GM19395 (cell line): ENCODE data around the gene MYH10.
"Not testable (repeated sequence)": the region's sequence is repeated elsewhere in the genome, so short reads cannot be mapped to it uniquely, and the experiment has no call there.

Experiments used
- ATAC-seq: cut with Tn5 transposase; IDR thresholded peaks from one replicate; pipeline ENCODE4 v1.9.1; 2021; ENCODE audit warnings: mild to moderate bottlenecking, moderate library complexity; ENCODE audit not compliant: unreplicated experiment

The MYH10 gene

GRCh38 chr17:8630227-8630801 is at the start of gene MYH10:
MYH10 (minus strand) TSS chr17:8630725; CDS start chr17:8623246, 7,479 bp downstream.
- no peak for ATAC-seq

DNA sequence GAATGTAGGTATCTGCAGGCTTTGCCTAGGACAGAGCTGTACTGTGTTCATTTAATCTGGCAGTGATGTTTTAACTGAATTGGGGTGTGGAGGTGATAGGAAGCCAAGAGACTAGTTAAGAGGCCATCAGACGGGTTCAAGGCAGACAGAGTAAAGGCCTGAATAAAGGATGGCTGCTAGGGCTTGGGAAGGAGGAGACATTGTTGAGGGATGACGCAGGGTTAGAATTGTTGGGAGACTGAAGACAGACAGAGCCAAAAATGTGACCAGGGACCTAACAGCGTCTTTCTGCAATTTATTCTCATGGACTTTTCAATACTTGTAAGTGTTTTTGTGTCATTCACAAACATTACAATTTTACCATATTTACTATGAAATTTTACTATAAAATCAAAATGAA is 48.6 kb upstream of the MYH10 start:
- no peak for ATAC-seq

- no peak for ATAC-seq
Measured at GRCh38 chr17:8675306-8675705, 44.8 kb upstream of the MYH10 start.

DNA sequence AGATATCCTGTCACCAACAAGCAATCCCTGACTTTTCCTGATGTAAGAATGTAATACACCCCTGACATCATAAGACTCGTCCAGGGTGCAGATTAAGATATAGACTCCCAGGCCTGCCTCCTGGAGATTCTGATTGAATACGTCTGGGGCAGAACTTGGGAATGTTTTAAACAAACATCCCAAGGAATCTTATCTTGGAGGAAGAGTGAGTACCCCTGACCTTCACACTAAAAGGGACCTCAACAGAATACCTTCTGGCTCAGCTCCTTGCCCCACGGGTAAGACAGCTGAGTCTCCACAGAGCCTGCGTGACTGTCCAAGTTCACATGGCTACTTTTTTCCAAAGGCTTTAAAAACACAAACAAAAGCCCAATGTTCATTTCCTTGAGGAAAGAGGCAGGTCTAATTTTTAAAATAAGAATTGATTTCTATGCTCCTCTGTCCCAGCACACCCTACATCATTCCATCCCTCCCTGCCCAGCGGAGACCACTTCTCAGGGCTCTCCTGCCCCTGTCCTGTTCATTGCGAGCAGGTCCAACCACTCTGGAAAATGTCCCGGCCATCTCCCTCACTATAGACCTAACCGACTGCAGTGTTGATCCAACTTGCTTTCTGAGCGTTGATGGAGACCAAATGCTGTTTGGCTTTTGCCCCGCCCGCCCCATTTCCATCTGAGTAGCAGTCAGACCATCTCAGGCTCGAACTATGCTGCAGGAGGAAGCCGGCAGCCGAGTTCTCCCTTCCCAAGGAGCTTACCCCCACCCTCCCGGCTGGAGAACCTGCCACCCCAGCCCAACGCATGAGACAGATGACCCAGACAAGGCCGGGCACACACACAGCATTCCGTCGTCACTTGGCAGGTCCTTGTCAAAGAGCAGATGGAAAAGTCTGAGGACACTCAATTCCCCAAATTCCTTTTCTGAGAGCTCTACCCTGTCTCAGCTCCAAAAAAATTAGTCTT is 44.1 kb upstream of the MYH10 start:
- ATAC-seq: no peak

- no peak for ATAC-seq
Measured at GRCh38 chr17:8673612-8674011, 43.1 kb upstream of the MYH10 start.

DNA sequence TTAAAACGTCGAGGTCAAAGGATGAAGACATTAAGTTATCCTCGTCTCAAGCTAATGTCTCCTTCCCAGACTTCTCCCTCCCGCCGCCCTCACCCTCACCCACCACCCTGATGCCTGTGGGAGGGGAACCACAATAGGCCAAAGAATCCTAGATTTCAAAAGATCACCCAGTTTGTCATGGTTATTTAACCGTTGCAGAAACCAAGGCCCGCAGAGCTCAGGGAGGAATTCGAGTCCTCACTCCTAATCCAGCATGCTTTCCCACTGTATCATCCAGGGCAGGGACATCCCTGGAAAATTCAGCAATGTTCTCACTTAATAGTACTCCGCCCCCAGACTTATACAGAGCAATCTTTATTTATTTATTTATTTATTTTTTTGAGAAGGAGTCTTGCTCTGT is 41.8 kb upstream of the MYH10 start:
- no peak for ATAC-seq

- no peak for ATAC-seq
Measured at GRCh38 chr17:8670421-8670820, 39.9 kb upstream of the MYH10 start.

- no peak for ATAC-seq
Measured at GRCh38 chr17:8668176-8668740, 37.7 kb upstream of the MYH10 start.

DNA sequence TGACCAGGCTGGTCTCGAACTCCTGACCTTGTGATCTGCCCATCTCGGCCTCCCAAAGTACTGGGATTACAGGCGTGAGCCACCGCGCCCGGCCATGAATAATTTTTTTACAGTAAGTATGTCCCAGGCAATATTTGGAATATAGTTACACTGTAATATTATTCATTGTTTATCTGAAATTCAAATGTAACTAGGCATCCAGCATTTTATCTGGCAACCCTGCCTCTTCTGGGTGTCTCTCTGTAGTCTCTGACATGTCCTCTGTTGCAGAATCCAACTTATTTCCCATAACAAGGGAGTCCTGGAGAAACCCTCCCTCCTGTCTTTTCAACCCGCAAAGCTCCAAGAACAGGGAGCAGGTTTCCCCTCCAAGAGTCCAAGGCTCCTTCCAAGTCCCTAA is 36.9 kb upstream of the MYH10 start:
- no peak for ATAC-seq

- no peak for ATAC-seq
Measured at GRCh38 chr17:8665684-8666083, 35.2 kb upstream of the MYH10 start.

DNA sequence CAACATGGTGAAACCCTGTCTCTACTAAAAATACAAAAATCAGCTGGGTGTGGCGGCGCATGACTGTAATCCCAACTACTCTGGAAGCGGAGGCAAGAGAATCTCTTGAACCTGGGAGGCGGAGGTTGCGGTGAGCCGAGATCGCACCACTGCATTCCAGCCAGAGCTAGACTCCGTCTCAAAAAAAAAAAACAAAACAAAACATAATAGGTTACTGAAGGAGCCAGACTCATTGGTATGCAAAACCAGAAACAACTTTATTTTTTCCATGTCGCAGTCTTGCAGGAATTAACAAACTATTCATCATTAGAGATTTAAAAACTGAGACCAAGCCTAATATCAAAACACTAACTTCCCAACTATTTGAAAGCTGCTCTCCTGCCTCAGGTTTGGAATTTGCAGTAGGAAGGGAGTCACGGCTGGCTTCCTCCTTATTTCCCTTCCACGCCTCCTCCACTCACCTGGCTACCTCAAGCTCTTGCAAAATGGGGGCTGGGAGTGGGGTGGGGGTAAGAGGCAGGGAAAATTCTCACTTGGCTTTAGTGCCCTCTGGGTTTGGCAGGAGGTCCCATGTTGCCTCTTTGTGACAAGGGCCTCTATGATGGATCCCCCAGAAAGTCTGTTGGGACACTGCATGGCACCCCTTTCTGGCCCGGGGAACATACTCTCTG is 34.1 kb upstream of the MYH10 start:
- ATAC-seq: no peak

- no peak for ATAC-seq
Measured at GRCh38 chr17:8662973-8663372, 32.4 kb upstream of the MYH10 start.

GRCh38 chr17:8662076-8662831 is 31.7 kb upstream of the MYH10 start:
- no peak for ATAC-seq

- ATAC-seq: not testable (repeated sequence)
Measured at GRCh38 chr17:8660709-8661108, 30.2 kb upstream of the MYH10 start.

DNA sequence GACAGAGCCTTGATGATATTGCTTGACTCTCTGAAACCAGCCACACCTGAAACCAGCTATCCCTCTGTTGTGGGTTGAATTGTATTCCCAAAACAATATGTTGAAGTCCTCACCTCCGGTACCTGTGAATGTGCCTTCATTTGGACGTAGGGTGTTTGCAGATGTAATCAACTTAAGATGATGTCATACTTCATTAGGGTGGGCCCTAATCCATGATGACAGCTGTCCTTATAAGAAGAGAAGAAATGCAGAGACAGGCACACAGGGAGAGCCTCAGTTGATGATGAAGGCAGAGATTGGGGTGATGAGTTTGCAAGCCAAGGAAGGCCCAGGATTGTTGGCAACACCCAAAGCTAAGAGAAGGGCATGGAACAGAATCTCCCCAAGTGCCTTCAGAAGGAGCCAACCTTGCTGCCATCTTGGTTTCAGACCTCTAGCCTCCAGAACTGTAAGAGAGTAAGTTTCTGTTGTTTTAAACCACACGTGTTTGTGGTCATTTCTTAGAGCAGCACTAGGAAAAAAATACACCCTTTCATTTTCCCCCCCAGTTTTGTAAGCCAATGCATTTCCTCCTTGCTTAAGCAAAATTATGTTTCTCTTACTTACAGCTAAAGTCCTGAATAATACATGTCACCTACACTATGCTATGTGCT is 29.4 kb upstream of the MYH10 start:
- no peak for ATAC-seq

DNA sequence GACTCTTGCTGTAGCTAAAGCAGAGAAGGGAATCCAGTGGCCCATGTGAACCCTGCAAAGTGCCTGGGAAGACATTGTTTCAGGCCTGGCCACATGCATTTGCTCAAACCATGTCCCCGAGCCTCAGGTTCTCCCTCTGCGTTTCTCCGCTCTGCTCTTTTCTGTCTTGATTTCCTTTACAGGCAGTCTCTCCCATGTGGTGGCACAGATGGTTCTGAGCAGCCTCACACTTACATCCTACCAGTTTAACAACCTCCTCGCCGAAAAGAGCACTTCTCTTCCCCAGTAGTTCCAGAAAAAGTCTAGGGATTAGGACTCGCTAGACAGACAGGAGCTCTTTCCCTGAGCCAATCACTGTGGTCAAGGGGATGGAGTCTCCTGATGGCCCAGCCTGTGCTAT is 28.3 kb upstream of the MYH10 start:
- no peak for ATAC-seq

DNA sequence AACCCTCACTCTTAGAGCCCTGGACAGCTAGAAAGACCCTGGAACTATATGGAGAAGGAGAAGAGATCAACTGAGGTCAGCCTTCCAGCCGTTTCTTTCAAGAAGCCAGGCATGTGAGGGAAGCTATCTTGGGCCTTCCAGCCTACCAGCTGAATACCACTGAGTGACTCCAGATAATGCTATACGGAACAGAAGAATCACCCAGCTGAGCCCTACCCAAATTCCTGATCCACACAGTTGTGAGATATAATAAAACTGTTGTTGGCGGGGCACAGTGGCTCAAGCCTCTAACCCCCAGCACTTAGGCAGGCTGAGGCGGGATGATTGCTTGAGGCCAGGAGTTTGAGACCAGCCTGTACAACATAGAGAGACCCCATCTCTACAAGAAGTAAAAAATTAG is 26.2 kb upstream of the MYH10 start:
- ATAC-seq: no peak

DNA sequence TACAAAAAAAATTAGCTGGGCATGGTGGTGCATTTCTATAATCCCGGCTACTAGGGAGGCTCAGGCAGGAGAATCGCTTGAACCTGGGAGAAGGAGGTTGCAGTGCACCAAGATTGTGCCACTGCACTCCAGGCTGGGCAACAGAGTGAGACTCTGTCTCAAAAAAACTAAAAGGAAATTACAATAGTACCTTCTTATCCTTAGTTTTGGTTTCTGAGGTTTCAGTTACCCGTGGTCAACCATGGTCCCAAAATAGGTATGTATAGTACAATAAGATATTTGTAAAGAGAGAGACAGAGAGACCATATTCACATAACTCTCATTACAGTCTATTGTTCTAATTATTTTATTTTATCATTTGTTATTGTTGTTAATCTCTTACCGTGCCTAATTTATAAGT is 24.3 kb upstream of the MYH10 start:
- no peak for ATAC-seq

DNA sequence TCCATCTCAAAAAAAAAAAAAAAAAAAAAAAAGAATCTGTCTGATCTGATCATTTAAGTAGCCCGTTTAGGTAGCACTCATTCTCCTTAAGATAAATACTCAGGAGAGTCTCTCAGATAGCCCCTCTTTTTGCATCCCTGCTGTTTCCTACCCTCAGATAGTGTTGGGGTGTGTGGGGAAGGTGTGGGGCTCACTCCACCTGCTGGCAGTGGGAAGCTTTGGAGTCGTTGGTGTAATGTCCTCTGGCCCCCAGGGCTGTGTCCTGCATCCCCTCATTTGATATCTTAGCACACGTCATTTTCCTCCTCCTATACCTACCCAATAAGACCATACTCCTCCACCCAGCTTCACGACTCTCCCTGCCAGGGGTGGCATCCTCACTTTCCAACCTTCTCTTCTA is 20.5 kb upstream of the MYH10 start:
- ATAC-seq: no peak

- ATAC-seq: no peak
Measured at GRCh38 chr17:8650119-8650499, 19.6 kb upstream of the MYH10 start.
